A549 (cell line): ENCODE results near the gene ENGASE. TPM values are rescaled to one million over a fixed set of nuclear protein-coding genes. Genes with fewer than 3 reads are reported as not detected.

ENCODE experiments used
- ATAC-seq, 2 experiments: fragments of 200-7000 bp in 1 of 2; fragments of >200 bp in 1 of 2; cut with Nextera tagmentation in 1 of 2; cut with Tn5 transposase in 1 of 2; 3 replicates each; pipeline versions ENCODE4 v1.8.0 to v1.9.1; 2018 to 2020; ENCODE audit warnings: mild to moderate bottlenecking in 1 of 2, moderate library complexity in 1 of 2
- CTCF ChIA-PET: fragments of 300-600 bp; sonication (Branson Sonifier 250); formaldehyde crosslinking; extraction: SDS; loops from one replicate; lab custom pipeline; 2021; ENCODE audit warnings: antibody characterized with exemption, inconsistent platforms; lab: Yijun Ruan, JAX
- POLR2A ChIA-PET: fragments of 350-600 bp; formaldehyde crosslinking; extraction: SDS; loops from one replicate; lab custom pipeline; 2021; ENCODE audit warnings: antibody characterized with exemption, inconsistent platforms; lab: Yijun Ruan, JAX
- DNase-seq, 2 experiments: peaks; one replicate each; pipeline versions ENCODE4 v3.0.0 to v3.0.0-alpha.2; 2011 to 2016; ENCODE audit warnings: low read depth in 1 of 2, low spot score in 1 of 2
- FAIRE-seq: peaks from 2 replicates; lab custom pipeline; 2011; peaks lifted over from hg19 to GRCh38; lab: Jason Lieb, UNC
- H3K27ac ChIP-seq, 2 experiments: fragments of >200 bp; sonication (Bioruptor Twin); formaldehyde crosslinking; 3 replicates each; pipeline ENCODE4 v1.5.1; 2016 to 2017
- H3K4me1 ChIP-seq: fragments of >200 bp; sonication (Bioruptor Twin); formaldehyde crosslinking; 3 replicates; pipeline ENCODE4 v1.6.1; 2016
- H3K4me2 ChIP-seq: fragments of >200 bp; sonication (Bioruptor Twin); formaldehyde crosslinking; 3 replicates; pipeline ENCODE4 v1.6.1; 2016
- H3K4me3 ChIP-seq: fragments of >200 bp; sonication (Bioruptor Twin); formaldehyde crosslinking; 3 replicates; pipeline ENCODE4 v1.5.1; 2016
- H3K9me3 ChIP-seq: fragments of >200 bp; sonication (Bioruptor Twin); formaldehyde crosslinking; 3 replicates; pipeline ENCODE4 v1.6.1; 2016
- CEBPB ChIP-seq, 2 experiments: fragments of >200 bp in 1 of 2; sonication (Bioruptor Twin) in 1 of 2; formaldehyde crosslinking in 1 of 2; IDR thresholded peaks; 2 replicates each; pipeline ENCODE4 v1.6.1; 2012 to 2016
- CHD2 ChIP-seq: fragments of 150-350 bp; IDR thresholded peaks from 2 replicates; pipeline ENCODE4 v1.6.1; 2014; ENCODE audit warnings: low read length; ENCODE audit not compliant: partially characterized antibody
- CHD4 ChIP-seq: fragments of 200-600 bp; sonication (generic); IDR thresholded peaks from 2 replicates; pipeline ENCODE4 v1.6.1; 2016; ENCODE audit warnings: antibody characterized with exemption, mild to moderate bottlenecking, borderline replicate concordance
- EP300 ChIP-seq, 2 experiments: fragments of >200 bp; sonication (Bioruptor Twin); formaldehyde crosslinking; IDR thresholded peaks; 2 replicates in 1 of 2; 3 replicates in 1 of 2; pipeline ENCODE4 v1.6.1; 2016 to 2017
- FOSL2 ChIP-seq, 2 experiments: fragments of 450-650 bp in 1 of 2; fragments of >200 bp in 1 of 2; sonication (Bioruptor Twin) in 1 of 2; formaldehyde crosslinking; IDR thresholded peaks; 2 replicates each; pipeline versions ENCODE4 v1.5.0 to v1.6.1; 2016 to 2020; ENCODE audit warnings: mild to moderate bottlenecking in 1 of 2, moderate library complexity in 1 of 2
- HEYL ChIP-seq: fragments of 250-450 bp; sonication (Bioruptor Pico); IDR thresholded peaks from 2 replicates; pipeline ENCODE4 v1.8.0; 2021; ENCODE audit warnings: mild to moderate bottlenecking, moderate library complexity
- HOXA7 ChIP-seq: fragments of 250-450 bp; sonication (Bioruptor Pico); IDR thresholded peaks from 2 replicates; pipeline ENCODE4 v1.5.0; 2020; ENCODE audit warnings: mild to moderate bottlenecking, moderate library complexity
- JUN ChIP-seq, 2 experiments: fragments of >200 bp; sonication (Bioruptor Twin); formaldehyde crosslinking; IDR thresholded peaks; 2 replicates in 1 of 2; 3 replicates in 1 of 2; pipeline ENCODE4 v1.6.1; 2016 to 2017
- JUNB ChIP-seq: fragments of >200 bp; sonication (Bioruptor Twin); formaldehyde crosslinking; IDR thresholded peaks from 2 replicates; pipeline ENCODE4 v1.6.1; 2016
- MYC ChIP-seq: IDR thresholded peaks from 2 replicates; pipeline ENCODE4 v1.6.1; 2012; ENCODE audit warnings: mild to moderate bottlenecking, inconsistent platforms, low read length, improper control_type of control experiment, borderline replicate concordance
- NFE2L2 ChIP-seq: fragments of 150-350 bp; conservative IDR thresholded peaks from 2 replicates; pipeline ENCODE4 v1.6.1; 2014; ENCODE audit warnings: low read length
- NPAS2 ChIP-seq: fragments of 250-450 bp; sonication (Bioruptor Pico); IDR thresholded peaks from 2 replicates; pipeline ENCODE4 v1.8.0; 2022; ENCODE audit warnings: mild to moderate bottlenecking, moderate library complexity, borderline replicate concordance
- POLR2A ChIP-seq: IDR thresholded peaks from 2 replicates; pipeline ENCODE4 v1.6.1; 2012; ENCODE audit warnings: mild to moderate bottlenecking, low read length
- POLR2AphosphoS2 ChIP-seq: conservative IDR thresholded peaks from 2 replicates; pipeline ENCODE4 v1.6.1; 2012; ENCODE audit warnings: low read length, improper control_type of control experiment, inconsistent platforms
- RARB ChIP-seq: fragments of 250-450 bp; sonication (Bioruptor Pico); IDR thresholded peaks from 2 replicates; pipeline ENCODE4 v1.8.0; 2021; ENCODE audit warnings: mild to moderate bottlenecking, moderate library complexity
- RNF2 ChIP-seq: fragments of 200-600 bp; sonication (generic); IDR thresholded peaks from 2 replicates; pipeline ENCODE4 v1.6.1; 2016; ENCODE audit warnings: low read depth, mild to moderate bottlenecking, antibody characterized with exemption, moderate library complexity, borderline replicate concordance
- SREBF2 ChIP-seq: fragments of 450-650 bp; IDR thresholded peaks from 2 replicates; pipeline ENCODE4 v1.6.1; 2014; ENCODE audit warnings: mild to moderate bottlenecking, moderate library complexity
- TP53 ChIP-seq: fragments of 250-450 bp; sonication (Bioruptor Pico); IDR thresholded peaks from 2 replicates; pipeline ENCODE4 v1.5.0; 2021; ENCODE audit warnings: mild to moderate bottlenecking, moderate library complexity
- ZC3H11A ChIP-seq: fragments of 450-650 bp; IDR thresholded peaks from 2 replicates; pipeline ENCODE4 v1.6.1; 2014; ENCODE audit warnings: antibody characterized with exemption, mild to moderate bottlenecking
- ZFP36 ChIP-seq: fragments of 450-650 bp; IDR thresholded peaks from 2 replicates; pipeline ENCODE4 v1.6.1; 2014; ENCODE audit warnings: borderline replicate concordance; ENCODE audit not compliant: partially characterized antibody
- ZNF302 ChIP-seq: fragments of 250-450 bp; sonication (Bioruptor Pico); IDR thresholded peaks from 2 replicates; pipeline ENCODE4 v1.9.0; 2021; ENCODE audit warnings: inconsistent platforms, mild to moderate bottlenecking, moderate library complexity
- ZSCAN20 ChIP-seq: fragments of 250-450 bp; sonication (Bioruptor Pico); IDR thresholded peaks from 2 replicates; pipeline ENCODE4 v1.8.0; 2022; ENCODE audit warnings: mild to moderate bottlenecking, moderate library complexity
- WGBS: methylation state at CpG from one replicate; pipeline ENCODE4 v1.1.6; 2017; ENCODE audit errors: missing lambda C conversion rate; 5-methylcytosine and 5-hydroxymethylcytosine counted together
- polyA plus RNA-seq, 4 experiments: library from polyadenylated mRNA; depleted of rRNA in 3 of 4; stranded (reverse); fragments of >200 nt; fragmentation: RNase III in 1 of 4; extraction: RNeasy Plus Mini Kit Qiagen cat#74134 plus additional on column Dnase treatment in 1 of 4; gene quantifications; 2 replicates in 3 of 4; 3 replicates in 1 of 4; pipeline ENCODE4 v1.2.3, GENCODE V29; 2011 to 2017
- TF ChIP-seq, protein P1 (sequence below): IDR thresholded peaks from 2 replicates; pipeline ENCODE4 v1.6.1; 2012
- TF ChIP-seq, protein P2 (sequence below): fragments of 150-350 bp; IDR thresholded peaks from 2 replicates; pipeline ENCODE4 v1.6.1; 2014; ENCODE audit warnings: low read depth, mild to moderate bottlenecking, low read length
- TF ChIP-seq, protein P3 (sequence below): IDR thresholded peaks from 2 replicates; pipeline ENCODE4 v1.6.1; 2012
- TF ChIP-seq, protein P4 (sequence below): fragments of >200 bp; sonication (Bioruptor Twin); formaldehyde crosslinking; IDR thresholded peaks from 3 replicates; pipeline ENCODE4 v1.5.1; 2016

The ENGASE gene
- polyA plus RNA-seq, 2 of the 4 experiments (the other 2 are of a cell fraction), result 13.4 to 41.7 TPM

DNA sequence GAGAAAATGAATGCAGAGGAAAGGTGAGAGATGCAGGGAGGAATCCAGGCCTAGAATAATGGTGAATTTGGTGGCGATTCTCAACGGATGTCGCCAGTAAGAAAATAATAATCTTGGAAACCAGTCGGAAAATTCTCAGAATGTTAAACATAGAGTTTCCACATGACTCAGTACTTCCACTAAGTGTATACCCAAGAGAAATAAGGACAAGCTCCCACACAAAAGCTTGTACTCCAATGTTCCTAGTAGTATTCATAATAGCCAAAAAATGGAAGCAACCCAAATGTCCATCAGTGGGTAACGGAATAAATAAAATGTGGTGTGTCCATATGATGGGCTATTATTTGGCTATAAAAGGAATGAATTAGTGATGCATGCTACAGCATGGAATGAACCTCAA lies 19.4 kb upstream of the ENGASE start:
- peaks cover 17% of the 10 kb centered on the region; the same call in 2 of the 3 replicates for H3K9me3 ChIP-seq
- no peak for FAIRE-seq
- H3K27ac ChIP-seq, result no peak overlapping the region
- TF ChIP-seq FOSL2 (IDR thresholded peaks at IDR 0.05), result no peak
- no peak for TF ChIP-seq FOSL2 (CRISPR knock-in tag; IDR thresholded peaks at IDR 0.05)
- no peak for TF ChIP-seq NPAS2 (CRISPR knock-in tag)
- no peak for TF ChIP-seq ZNF302
- TF ChIP-seq, all 56 proteins: peak for 0
- H3K4me2 ChIP-seq, result no peak overlapping the region
- no peak for ATAC-seq
- CTCF ChIA-PET, result interaction anchor here (1.9 to 11.9 kb wide), 6 partner anchors 9 to 34 kb away, joined by 6 to 289 read pairs (median 10); no protein-coding TSS in a partner anchor
- 87% methylated on average over 5 of the region's 5 CpGs for WGBS
- POLR2A ChIA-PET, result no interaction called here
- no peaks in the 10 kb centered on the region for H3K4me1 ChIP-seq
- no peak for DNase-seq
- no peak overlapping the region for H3K4me3 ChIP-seq

DNA sequence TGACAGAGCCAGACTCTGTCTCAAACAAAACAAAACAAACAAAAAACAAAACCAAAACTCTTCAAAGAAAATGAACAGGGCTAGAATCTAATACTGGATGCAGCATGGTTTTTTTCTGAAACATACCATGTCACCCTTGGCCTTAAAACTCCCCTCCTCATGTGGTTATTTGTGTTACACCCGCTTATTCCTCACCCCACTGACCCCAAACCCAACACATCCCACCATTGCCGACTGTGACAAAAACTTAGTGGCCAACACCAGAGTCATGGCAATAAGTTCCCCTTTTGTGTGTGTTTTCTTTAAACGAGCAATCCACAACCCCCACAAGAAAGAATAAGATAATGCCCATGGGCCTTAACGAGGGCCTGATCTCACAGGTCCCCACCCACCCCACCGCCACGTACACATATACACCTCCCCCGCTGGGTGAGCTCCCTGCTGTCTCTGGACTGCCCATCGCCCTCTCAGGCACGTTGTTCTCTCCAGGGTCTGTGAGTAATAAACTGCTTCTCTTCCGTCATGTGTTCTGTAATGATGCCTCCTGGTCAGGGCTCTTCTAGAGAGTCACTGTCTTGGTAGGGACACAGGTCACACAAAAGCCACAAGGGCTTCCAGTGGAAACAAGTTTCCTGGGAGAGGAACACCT lies 16.8 kb upstream of the ENGASE start:
- CTCF ChIA-PET, result interaction anchor here (0.9 to 10.2 kb wide), 10 partner anchors 7 to 336 kb away, joined by 3 to 155 read pairs (median 10); partner anchors contain the start of gene ENGASE
- DNase-seq (no peak), FAIRE-seq (no peak), ATAC-seq (peak; percentile 25 to 39; a peak in 1 of 6 replicates)
- H3K27ac ChIP-seq, result no peak overlapping the region
- no peak for TF ChIP-seq HEYL
- TF ChIP-seq, protein P1, sequence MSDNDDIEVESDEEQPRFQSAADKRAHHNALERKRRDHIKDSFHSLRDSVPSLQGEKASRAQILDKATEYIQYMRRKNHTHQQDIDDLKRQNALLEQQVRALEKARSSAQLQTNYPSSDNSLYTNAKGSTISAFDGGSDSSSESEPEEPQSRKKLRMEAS, result no peak
- no peak for TF ChIP-seq NPAS2 (CRISPR knock-in tag)
- whole genome bisulfite sequencing, result 63% methylated on average over 10 of the region's 10 CpGs
- no peak overlapping the region for H3K4me2 ChIP-seq
- peaks cover 17% of the 10 kb centered on the region; the same call in 2 of the 3 replicates for H3K9me3 ChIP-seq
- no peaks in the 10 kb centered on the region for H3K4me1 ChIP-seq
- POLR2A ChIA-PET, result no interaction called here
- H3K4me3 ChIP-seq, result no peak overlapping the region

DNA sequence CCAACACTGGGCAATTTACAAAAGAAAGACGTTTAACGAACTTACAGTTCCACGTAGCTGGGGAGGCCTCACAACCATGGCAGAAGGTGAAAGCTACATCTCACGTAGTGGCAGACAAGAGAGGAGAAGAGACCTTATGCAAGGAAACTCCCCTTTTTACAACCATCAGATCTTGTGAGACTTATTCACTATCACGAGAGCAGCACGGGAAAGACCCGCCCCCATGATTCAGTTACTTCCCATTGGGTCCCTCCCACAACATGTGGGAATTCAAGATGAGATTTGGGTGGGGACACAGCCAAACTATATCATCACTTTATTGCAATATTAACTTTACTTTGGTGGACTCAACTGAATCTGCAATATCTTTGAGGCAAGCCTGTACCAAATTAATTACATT lies 11.9 kb upstream of the ENGASE start:
- TF ChIP-seq CHD4 (no peak), TP53 (CRISPR knock-in tag) (no peak), CEBPB (IDR thresholded peaks at IDR 0.05) (no peak), NPAS2 (CRISPR knock-in tag) (no peak), RNF2 (no peak), CHD2 (no peak), ZC3H11A (no peak), ZSCAN20 (CRISPR knock-in tag) (no peak), JUNB (no peak), JUN (IDR thresholded peaks at IDR 0.05) (no peak), ZFP36 (no peak), EP300 (IDR thresholded peaks at IDR 0.05) (no peak)
- TF ChIP-seq, protein P2, sequence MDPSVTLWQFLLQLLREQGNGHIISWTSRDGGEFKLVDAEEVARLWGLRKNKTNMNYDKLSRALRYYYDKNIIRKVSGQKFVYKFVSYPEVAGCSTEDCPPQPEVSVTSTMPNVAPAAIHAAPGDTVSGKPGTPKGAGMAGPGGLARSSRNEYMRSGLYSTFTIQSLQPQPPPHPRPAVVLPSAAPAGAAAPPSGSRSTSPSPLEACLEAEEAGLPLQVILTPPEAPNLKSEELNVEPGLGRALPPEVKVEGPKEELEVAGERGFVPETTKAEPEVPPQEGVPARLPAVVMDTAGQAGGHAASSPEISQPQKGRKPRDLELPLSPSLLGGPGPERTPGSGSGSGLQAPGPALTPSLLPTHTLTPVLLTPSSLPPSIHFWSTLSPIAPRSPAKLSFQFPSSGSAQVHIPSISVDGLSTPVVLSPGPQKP, result no peak
- TF ChIP-seq, all 56 proteins: peak for 0
- ChIA-PET POLR2A (no interaction called here), CTCF (interaction anchor here (0.7 to 10.2 kb wide), 8 partner anchors 9 to 328 kb away, joined by 3 to 155 read pairs (median 18); no protein-coding TSS in a partner anchor)
- no peaks in the 10 kb centered on the region for H3K4me1 ChIP-seq
- ATAC-seq (no peak), DNase-seq (no peak), FAIRE-seq (no peak)
- H3K9me3 ChIP-seq, result no peaks in the 10 kb centered on the region
- no peak overlapping the region for H3K27ac ChIP-seq
- WGBS, result 66% methylated on average over 7 of the region's 7 CpGs
- H3K4me3 ChIP-seq, result no peak overlapping the region
- no peak overlapping the region for H3K4me2 ChIP-seq

DNA sequence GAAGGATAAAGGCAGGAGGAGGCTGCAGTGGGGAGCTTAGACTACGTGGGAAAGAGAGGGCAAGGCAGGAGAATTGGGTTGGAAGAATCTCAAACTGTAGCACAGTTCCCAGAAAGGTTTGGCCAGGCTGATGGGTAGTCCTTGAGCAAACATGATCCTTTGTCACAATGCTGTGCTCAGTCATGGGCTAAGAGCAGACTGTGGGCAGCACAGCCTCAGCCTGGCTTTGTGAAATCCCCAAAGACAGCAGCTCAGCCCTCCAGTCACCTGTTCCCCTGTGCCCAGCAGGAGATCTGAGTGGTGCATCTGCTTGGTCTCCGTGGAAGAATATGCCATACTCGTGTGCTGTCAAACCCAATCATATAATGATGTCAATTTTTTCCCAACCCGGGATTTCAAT lies 10.6 kb upstream of the ENGASE start:
- no peaks in the 10 kb centered on the region for H3K4me1 ChIP-seq
- FAIRE-seq, result no peak
- H3K27ac ChIP-seq, result no peak overlapping the region
- no peak for DNase-seq
- ChIA-PET POLR2A (no interaction called here), CTCF (interaction anchor here (1.1 to 10.2 kb wide), 11 partner anchors 8 to 601 kb away, joined by 3 to 155 read pairs (median 15); partner anchors contain the start of gene ENGASE)
- no peak overlapping the region for H3K4me3 ChIP-seq
- H3K4me2 ChIP-seq, result no peak overlapping the region
- peak; percentile 21 to 43; a peak in 3 of 6 replicates for ATAC-seq
- WGBS, result 47% methylated on average over 4 of the region's 4 CpGs
- no peaks in the 10 kb centered on the region for H3K9me3 ChIP-seq
- TF ChIP-seq RNF2, result no peak
- no peak for TF ChIP-seq JUN (IDR thresholded peaks at IDR 0.05)
- TF ChIP-seq ZC3H11A, result no peak
- no peak for TF ChIP-seq JUNB
- TF ChIP-seq POLR2A, result no peak
- no peak for TF ChIP-seq FOSL2 (IDR thresholded peaks at IDR 0.05)
- no peak for TF ChIP-seq FOSL2 (CRISPR knock-in tag; IDR thresholded peaks at IDR 0.05)
- no peak for TF ChIP-seq RARB (CRISPR knock-in tag)
- no peak for TF ChIP-seq POLR2AphosphoS2
- TF ChIP-seq MYC, result no peak
- TF ChIP-seq NFE2L2, result no peak
- TF ChIP-seq, protein P3, sequence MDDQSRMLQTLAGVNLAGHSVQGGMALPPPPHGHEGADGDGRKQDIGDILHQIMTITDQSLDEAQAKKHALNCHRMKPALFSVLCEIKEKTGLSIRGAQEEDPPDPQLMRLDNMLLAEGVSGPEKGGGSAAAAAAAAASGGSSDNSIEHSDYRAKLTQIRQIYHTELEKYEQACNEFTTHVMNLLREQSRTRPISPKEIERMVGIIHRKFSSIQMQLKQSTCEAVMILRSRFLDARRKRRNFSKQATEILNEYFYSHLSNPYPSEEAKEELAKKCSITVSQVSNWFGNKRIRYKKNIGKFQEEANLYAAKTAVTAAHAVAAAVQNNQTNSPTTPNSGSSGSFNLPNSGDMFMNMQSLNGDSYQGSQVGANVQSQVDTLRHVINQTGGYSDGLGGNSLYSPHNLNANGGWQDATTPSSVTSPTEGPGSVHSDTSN, result no peak
- TF ChIP-seq, protein P4, sequence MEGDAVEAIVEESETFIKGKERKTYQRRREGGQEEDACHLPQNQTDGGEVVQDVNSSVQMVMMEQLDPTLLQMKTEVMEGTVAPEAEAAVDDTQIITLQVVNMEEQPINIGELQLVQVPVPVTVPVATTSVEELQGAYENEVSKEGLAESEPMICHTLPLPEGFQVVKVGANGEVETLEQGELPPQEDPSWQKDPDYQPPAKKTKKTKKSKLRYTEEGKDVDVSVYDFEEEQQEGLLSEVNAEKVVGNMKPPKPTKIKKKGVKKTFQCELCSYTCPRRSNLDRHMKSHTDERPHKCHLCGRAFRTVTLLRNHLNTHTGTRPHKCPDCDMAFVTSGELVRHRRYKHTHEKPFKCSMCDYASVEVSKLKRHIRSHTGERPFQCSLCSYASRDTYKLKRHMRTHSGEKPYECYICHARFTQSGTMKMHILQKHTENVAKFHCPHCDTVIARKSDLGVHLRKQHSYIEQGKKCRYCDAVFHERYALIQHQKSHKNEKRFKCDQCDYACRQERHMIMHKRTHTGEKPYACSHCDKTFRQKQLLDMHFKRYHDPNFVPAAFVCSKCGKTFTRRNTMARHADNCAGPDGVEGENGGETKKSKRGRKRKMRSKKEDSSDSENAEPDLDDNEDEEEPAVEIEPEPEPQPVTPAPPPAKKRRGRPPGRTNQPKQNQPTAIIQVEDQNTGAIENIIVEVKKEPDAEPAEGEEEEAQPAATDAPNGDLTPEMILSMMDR, result no peak
- TF ChIP-seq SREBF2, result no peak
- no peak for TF ChIP-seq ZNF302
- no peak for TF ChIP-seq TP53 (CRISPR knock-in tag)
- no peak for TF ChIP-seq HOXA7 (CRISPR knock-in tag)
